ENCODE data around the gene SLCO3A1. TPM values are rescaled to one million over a fixed set of nuclear protein-coding genes. Genes with fewer than 3 reads are reported as not detected.

Gene SLCO3A1
- total RNA-seq, 1 experiment from 2014 or later: 9.1 TPM

DNA sequence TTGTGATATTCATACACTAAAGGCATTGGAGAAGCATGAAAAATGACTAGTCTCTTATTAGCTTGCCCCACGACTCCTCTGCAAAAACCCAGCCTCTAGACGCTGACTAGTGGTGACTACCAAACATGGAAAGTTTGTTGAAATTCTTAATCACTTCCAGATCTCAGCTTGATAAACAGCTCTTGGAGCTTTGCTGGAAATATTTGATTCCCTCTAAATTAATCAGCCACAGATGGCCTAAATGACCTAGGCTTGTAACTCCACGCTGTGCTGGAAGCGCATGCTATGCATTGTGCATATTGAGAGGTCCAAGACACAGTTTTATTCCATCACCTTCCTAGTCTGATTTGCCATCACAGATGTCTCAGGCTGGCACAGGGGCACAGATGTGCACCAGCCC, 295.5 kb downstream of the SLCO3A1 start (continued):
- TF ChIP-seq, protein P1, sequence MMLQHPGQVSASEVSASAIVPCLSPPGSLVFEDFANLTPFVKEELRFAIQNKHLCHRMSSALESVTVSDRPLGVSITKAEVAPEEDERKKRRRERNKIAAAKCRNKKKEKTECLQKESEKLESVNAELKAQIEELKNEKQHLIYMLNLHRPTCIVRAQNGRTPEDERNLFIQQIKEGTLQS (CRISPR knock-in tag; conservative IDR thresholded peaks at IDR 0.05): no peak
- TF ChIP-seq JUN (CRISPR knock-in tag; IDR thresholded peaks at IDR 0.05): no peak

DNA sequence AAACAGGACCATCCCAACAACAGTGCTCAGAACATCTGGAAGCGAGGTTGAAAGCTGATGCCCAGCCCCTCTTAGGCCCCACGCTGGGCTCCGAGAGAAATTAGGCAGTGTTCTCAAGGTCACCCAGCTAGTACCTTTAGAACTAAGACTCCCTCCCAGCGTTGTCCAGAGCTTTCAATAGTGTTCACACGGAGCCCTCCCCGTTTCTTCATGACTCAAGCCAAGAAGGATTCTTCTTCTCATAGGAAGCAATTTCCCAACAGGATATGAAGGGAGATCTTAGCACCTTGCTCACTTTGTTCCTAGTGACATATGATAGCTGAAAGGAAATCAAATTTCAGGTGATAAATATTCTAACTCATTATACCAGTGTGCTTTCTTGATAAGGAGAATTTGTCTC, 296.0 kb downstream of the SLCO3A1 start:
- ChIA-PET CTCF (interaction anchor here (1.0 kb wide), 1 partner anchor 242 kb away, joined by 3 read pairs; no protein-coding TSS in a partner anchor), POLR2A (no interaction called here)
- ATAC-seq (no peak), DNase-seq (ENCODE audit: low spot score) (no peak)
- Mint-ChIP-seq H3K27ac (no peak overlapping the region), H3K4me1 (peaks cover 35% of the 10 kb centered on the region), H3K9me3 (no peaks in the 10 kb centered on the region), H3K27me3 (ENCODE audit: low read depth) (no peaks in the 10 kb centered on the region), H3K36me3 (no peaks in the 10 kb centered on the region), H3K4me3 (no peak overlapping the region)
- no peak for TF ChIP-seq TCF7 (CRISPR knock-in tag; IDR thresholded peaks at IDR 0.05; ENCODE audit: low read depth)
- TF ChIP-seq MXD4 (CRISPR knock-in tag; IDR thresholded peaks at IDR 0.05; ENCODE audit: borderline replicate concordance): no peak
- TF ChIP-seq NFATC4 (CRISPR knock-in tag; IDR thresholded peaks at IDR 0.05): no peak
- TF ChIP-seq, protein P2, sequence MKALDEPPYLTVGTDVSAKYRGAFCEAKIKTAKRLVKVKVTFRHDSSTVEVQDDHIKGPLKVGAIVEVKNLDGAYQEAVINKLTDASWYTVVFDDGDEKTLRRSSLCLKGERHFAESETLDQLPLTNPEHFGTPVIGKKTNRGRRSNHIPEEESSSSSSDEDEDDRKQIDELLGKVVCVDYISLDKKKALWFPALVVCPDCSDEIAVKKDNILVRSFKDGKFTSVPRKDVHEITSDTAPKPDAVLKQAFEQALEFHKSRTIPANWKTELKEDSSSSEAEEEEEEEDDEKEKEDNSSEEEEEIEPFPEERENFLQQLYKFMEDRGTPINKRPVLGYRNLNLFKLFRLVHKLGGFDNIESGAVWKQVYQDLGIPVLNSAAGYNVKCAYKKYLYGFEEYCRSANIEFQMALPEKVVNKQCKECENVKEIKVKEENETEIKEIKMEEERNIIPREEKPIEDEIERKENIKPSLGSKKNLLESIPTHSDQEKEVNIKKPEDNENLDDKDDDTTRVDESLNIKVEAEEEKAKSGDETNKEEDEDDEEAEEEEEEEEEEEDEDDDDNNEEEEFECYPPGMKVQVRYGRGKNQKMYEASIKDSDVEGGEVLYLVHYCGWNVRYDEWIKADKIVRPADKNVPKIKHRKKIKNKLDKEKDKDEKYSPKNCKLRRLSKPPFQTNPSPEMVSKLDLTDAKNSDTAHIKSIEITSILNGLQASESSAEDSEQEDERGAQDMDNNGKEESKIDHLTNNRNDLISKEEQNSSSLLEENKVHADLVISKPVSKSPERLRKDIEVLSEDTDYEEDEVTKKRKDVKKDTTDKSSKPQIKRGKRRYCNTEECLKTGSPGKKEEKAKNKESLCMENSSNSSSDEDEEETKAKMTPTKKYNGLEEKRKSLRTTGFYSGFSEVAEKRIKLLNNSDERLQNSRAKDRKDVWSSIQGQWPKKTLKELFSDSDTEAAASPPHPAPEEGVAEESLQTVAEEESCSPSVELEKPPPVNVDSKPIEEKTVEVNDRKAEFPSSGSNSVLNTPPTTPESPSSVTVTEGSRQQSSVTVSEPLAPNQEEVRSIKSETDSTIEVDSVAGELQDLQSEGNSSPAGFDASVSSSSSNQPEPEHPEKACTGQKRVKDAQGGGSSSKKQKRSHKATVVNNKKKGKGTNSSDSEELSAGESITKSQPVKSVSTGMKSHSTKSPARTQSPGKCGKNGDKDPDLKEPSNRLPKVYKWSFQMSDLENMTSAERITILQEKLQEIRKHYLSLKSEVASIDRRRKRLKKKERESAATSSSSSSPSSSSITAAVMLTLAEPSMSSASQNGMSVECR (CRISPR knock-in tag; IDR thresholded peaks at IDR 0.05; ENCODE audit: borderline replicate concordance): no peak
- no peak for TF ChIP-seq KAT7 (CRISPR knock-in tag; IDR thresholded peaks at IDR 0.05; ENCODE audit: borderline replicate concordance)
- TF ChIP-seq HMGA2 (CRISPR knock-in tag; IDR thresholded peaks at IDR 0.05): no peak
- no peak for TF ChIP-seq NR2C2 (CRISPR knock-in tag; IDR thresholded peaks at IDR 0.05)
- TF ChIP-seq, protein P3, sequence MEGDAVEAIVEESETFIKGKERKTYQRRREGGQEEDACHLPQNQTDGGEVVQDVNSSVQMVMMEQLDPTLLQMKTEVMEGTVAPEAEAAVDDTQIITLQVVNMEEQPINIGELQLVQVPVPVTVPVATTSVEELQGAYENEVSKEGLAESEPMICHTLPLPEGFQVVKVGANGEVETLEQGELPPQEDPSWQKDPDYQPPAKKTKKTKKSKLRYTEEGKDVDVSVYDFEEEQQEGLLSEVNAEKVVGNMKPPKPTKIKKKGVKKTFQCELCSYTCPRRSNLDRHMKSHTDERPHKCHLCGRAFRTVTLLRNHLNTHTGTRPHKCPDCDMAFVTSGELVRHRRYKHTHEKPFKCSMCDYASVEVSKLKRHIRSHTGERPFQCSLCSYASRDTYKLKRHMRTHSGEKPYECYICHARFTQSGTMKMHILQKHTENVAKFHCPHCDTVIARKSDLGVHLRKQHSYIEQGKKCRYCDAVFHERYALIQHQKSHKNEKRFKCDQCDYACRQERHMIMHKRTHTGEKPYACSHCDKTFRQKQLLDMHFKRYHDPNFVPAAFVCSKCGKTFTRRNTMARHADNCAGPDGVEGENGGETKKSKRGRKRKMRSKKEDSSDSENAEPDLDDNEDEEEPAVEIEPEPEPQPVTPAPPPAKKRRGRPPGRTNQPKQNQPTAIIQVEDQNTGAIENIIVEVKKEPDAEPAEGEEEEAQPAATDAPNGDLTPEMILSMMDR (IDR thresholded peaks at IDR 0.05): no peak
- no peak for TF ChIP-seq SMAD4 (CRISPR knock-in tag; IDR thresholded peaks at IDR 0.05)

DNA sequence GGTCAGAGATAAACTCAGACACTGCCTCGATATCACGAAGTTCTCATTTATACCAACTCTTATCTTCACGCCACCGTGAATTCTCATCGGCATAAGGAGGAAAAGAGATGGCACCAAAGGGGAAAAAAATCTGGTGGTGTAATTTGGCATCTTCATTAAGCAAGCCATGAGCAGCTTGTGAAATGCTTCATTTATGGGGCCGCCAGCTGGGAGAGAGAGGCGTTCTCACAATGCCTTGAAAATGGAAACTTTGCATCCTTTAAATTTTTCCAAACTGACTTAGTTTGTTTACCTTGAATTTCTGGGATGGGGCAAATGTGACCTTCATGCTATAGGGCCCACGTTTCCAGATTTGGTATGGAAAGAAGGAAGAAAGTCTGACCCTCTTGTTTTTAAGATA, 297.7 kb downstream of the SLCO3A1 start:
- H3K27me3 Mint-ChIP-seq (ENCODE audit: low read depth): no peaks in the 10 kb centered on the region; the same call in 1 of the 2 replicates
- H3K9me3 Mint-ChIP-seq: no peaks in the 10 kb centered on the region
- CTCF ChIA-PET: no interaction called here

DNA sequence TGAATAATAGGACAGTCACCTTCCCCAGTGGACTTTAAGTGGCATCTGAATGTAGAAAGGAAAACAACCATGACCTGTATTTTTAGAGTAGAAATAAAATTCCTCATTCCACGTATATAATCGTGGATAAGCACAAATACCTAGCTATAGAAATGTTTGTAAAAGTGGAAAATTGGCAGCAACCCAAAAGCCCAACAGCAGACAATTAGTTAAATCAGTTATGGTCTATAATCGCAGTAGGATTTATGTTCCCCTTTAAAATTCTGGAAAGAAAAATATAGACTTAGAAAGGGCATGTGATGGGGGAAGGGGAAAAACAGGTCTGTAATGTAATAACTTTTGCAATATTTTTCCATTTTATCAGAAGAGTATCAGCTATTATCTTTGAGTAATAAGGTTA, 298.2 kb downstream of the SLCO3A1 start:
- Mint-ChIP-seq H3K27ac (no peak overlapping the region), H3K36me3 (no peaks in the 10 kb centered on the region), H3K27me3 (ENCODE audit: low read depth) (no peaks in the 10 kb centered on the region; the same call in 1 of the 2 replicates), H3K4me3 (no peak overlapping the region), H3K9me3 (no peaks in the 10 kb centered on the region), H3K4me1 (peaks cover 27% of the 10 kb centered on the region)
- ChIA-PET POLR2A (no interaction called here), CTCF (no interaction called here)
- no peak for ATAC-seq
- no peak for DNase-seq (ENCODE audit: low spot score)
- TF ChIP-seq, protein P4, sequence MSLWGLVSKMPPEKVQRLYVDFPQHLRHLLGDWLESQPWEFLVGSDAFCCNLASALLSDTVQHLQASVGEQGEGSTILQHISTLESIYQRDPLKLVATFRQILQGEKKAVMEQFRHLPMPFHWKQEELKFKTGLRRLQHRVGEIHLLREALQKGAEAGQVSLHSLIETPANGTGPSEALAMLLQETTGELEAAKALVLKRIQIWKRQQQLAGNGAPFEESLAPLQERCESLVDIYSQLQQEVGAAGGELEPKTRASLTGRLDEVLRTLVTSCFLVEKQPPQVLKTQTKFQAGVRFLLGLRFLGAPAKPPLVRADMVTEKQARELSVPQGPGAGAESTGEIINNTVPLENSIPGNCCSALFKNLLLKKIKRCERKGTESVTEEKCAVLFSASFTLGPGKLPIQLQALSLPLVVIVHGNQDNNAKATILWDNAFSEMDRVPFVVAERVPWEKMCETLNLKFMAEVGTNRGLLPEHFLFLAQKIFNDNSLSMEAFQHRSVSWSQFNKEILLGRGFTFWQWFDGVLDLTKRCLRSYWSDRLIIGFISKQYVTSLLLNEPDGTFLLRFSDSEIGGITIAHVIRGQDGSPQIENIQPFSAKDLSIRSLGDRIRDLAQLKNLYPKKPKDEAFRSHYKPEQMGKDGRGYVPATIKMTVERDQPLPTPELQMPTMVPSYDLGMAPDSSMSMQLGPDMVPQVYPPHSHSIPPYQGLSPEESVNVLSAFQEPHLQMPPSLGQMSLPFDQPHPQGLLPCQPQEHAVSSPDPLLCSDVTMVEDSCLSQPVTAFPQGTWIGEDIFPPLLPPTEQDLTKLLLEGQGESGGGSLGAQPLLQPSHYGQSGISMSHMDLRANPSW (CRISPR knock-in tag; conservative IDR thresholded peaks at IDR 0.05; ENCODE audit: low read depth): no peak
- TF ChIP-seq, protein P5, sequence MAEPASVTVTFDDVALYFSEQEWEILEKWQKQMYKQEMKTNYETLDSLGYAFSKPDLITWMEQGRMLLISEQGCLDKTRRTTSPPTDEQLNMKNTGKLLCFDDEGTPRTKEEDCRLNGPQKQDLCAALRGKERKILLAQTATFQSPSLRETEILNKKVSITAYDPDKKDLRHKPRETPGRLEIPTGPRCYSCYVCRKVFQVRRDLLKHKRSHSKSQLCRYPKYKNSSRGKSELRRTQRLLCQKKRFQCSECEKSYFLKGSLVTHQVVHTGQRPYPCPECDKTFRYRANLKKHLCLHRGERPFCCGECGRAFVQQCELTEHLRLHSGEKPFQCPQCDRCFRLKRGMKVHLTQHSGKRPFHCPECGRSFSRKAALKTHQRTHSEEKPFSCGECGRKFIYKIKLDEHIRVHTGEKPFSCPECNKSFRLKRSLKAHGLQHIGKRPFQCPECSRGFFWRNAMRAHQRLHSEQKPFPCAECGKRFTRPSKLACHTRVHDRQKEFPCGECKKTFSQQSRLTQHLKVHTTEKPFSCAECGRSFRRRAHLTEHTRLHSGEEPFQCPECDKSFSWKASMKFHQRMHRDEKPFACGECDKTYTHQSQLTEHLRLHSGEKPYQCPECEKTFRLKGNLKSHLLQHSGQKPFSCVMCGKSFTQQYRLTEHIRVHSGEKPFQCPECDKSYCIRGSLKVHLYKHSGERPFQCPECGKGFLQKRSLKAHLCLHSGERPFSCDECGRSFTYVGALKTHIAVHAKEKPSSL (CRISPR knock-in tag; conservative IDR thresholded peaks at IDR 0.05): no peak
- TF ChIP-seq ZNF396 (CRISPR knock-in tag; IDR thresholded peaks at IDR 0.05; ENCODE audit: borderline replicate concordance) (no peak), NR2C2 (CRISPR knock-in tag; IDR thresholded peaks at IDR 0.05) (no peak), NFE2L1 (CRISPR knock-in tag; IDR thresholded peaks at IDR 0.05) (no peak)

More for the DNA sequence above, 297.7 kb downstream of the SLCO3A1 start:
- H3K4me3 Mint-ChIP-seq: no peak overlapping the region
- H3K36me3 Mint-ChIP-seq: no peaks in the 10 kb centered on the region
- no peak overlapping the region for H3K27ac Mint-ChIP-seq
- DNase-seq (ENCODE audit: low spot score): no peak
- TF ChIP-seq, protein P6, sequence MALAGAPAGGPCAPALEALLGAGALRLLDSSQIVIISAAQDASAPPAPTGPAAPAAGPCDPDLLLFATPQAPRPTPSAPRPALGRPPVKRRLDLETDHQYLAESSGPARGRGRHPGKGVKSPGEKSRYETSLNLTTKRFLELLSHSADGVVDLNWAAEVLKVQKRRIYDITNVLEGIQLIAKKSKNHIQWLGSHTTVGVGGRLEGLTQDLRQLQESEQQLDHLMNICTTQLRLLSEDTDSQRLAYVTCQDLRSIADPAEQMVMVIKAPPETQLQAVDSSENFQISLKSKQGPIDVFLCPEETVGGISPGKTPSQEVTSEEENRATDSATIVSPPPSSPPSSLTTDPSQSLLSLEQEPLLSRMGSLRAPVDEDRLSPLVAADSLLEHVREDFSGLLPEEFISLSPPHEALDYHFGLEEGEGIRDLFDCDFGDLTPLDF (CRISPR knock-in tag; IDR thresholded peaks at IDR 0.05): no peak
- no peak for TF ChIP-seq MYBL2 (CRISPR knock-in tag; IDR thresholded peaks at IDR 0.05)
- POLR2A ChIA-PET: no interaction called here
- peaks cover 32% of the 10 kb centered on the region for H3K4me1 Mint-ChIP-seq
- ATAC-seq: no peak
